Subcutaneous adipose tissue (tissue), 4 donors: Measurements from ENCODE around the gene SDHA. TPM values are rescaled to one million over a fixed set of nuclear protein-coding genes. Genes with fewer than 3 reads are reported as not detected.

Experiments
- CTCF ChIP-seq: fragments of 450-650 bp; IDR thresholded peaks from one replicate; pipeline ENCODE4 v1.5.1; 2016; ENCODE audit warnings: low read depth, mild to moderate bottlenecking, control low read depth, antibody characterized with exemption, moderate library complexity
- total RNA-seq, 4 donors: library from RNA; depleted of rRNA; stranded (reverse); fragments of >200 nt; gene quantifications; one replicate each; pipeline ENCODE4 v1.1.0, GENCODE V29; 2016

Gene SDHA
- total RNA-seq, 4 donors from 2014 or later = 71.4 to 104 (median 72.1) TPM

DNA sequence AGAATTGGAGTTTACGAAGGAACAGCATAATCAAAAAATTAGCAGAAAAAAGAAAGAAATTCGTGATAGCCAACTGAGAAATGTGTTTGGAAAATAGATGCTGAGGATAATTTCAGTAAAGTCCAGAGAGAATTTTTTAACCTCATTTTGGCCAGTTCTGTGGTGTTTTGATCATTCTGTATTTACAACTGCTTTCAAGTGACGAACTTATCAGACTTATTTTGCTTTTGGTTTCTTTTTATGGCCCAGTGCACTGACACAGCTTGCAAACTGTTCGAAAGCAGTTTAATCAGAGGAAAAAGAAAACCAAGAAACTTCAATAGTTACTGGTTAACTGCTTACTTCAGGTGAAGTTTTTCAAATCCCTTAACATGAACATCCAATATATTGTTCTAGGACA is 1.9 kb downstream of the SDHA start:
- TF ChIP-seq CTCF = no peak

GRCh38 chr5:223791-224190 is 5.7 kb downstream of the SDHA start:
- TF ChIP-seq CTCF = no peak

DNA sequence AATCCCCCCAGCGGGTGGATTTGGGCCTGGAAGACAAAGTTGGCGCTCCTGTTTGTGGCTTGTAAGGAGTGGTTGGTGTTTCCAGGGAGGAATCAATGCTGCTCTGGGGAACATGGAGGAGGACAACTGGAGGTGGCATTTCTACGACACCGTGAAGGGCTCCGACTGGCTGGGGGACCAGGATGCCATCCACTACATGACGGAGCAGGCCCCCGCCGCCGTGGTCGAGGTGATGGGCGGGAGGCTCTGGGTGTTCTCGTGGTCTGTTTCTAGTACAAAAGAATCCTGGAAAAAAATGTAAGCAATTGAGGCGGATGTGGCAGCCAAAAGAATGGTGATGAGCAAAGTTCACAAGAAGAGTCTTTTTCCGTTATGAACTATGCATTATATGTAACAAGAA is 7.2 kb downstream of the SDHA start:
- no peak for TF ChIP-seq CTCF

DNA sequence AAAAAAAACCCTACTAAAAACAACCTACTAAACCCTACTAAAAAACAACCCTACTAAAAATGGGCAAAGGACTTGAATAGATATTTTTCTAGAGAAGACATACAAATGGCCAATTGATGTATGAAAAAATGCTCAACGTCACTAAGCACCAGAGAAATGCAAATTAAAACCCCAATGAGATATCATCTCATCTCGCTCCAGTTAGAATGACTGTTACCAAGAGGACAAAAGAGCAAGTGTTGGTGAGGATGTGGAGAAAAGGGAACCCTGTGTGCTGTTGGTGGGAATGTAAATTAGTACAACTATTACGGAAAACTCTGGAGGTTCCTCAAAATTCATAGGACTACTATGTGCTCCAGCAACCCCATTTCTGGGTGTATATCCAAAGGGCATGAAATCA is 10.8 kb downstream of the SDHA start:
- TF ChIP-seq CTCF = no peak

DNA sequence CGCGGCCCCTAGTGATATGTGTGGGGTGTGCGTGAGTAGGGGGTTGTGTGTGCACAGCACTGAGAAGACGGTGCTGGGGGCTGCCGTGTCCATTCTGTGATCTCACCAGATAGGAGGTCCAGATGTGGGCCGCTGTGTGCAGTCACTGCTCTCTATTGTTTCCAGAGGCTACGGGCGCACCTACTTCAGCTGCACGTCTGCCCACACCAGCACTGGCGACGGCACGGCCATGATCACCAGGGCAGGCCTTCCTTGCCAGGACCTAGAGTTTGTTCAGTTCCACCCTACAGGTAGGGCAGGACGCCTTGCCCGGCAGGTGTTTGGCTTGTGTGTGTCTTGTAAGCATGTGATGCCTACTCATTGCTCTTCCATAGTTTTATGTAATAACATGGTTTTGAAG is 12.6 kb downstream of the SDHA start:
- TF ChIP-seq CTCF = no peak

- no peak for TF ChIP-seq CTCF
These were observed 13.5 kb downstream of the SDHA start for GRCh38 chr5:231661-232060.

- TF ChIP-seq CTCF = no peak
These were observed 16.3 kb downstream of the SDHA start for GRCh38 chr5:234450-234849.

- TF ChIP-seq CTCF = no peak
These were observed 34.4 kb downstream of the SDHA start for GRCh38 chr5:252546-252945.
